Dermis blood vessel endothelial cell (primary cell): ENCODE data around the gene DEUP1. TPM values are rescaled to one million over a fixed set of nuclear protein-coding genes. Genes with fewer than 3 reads are reported as not detected.

ENCODE experiments used
- DNase-seq: peaks from one replicate; pipeline ENCODE4 v3.0.0; 2010
- total RNA-seq: library from RNA; depleted of rRNA; stranded (reverse); fragments of >200 nt; gene quantifications from 2 replicates; pipeline ENCODE4 v1.2.3, GENCODE V29; 2014

The DEUP1 gene
- total RNA-seq, 1 donor from 2014 or later: not detected

DNA sequence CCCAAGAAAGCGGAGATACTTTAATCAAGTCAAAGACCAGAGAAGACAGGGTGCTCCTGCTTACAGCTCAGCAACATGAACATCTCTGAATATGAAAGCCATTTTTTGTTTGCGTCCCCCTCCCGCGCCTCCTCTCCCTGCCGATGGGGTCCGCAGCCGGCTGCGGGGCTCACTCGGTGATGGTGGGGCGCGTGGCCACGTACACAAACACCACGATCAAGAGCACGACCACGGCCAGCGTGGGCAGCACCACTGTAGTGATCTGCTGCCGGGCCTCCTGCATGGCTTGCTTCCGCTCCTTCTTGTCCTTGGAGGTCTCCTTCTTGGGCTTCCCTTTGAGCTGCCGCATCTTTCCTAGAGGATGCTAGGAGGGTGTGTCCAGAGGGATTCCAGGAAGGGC is 148.3 kb downstream of the DEUP1 start:
- DNase-seq: no peak

DNA sequence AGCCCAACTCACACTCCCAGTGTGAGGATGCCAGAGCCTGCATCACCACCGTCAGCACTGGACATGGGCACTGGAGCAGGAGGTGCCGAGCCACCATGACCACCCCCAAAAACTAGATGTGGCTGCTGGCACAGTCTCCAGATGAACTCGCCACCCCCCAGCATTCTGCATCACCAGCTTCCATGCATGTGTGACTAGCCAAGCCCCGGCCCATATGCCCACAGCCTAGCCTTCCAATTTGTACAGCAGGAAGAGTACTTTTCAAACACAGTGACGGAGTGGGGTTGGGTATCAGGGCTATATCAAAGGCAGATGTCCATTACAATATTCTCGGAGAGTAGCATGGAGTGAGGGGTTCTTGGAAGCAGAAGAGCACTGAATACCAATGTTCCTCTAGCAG is 149.7 kb downstream of the DEUP1 start:
- DNase-seq: no peak

DNA sequence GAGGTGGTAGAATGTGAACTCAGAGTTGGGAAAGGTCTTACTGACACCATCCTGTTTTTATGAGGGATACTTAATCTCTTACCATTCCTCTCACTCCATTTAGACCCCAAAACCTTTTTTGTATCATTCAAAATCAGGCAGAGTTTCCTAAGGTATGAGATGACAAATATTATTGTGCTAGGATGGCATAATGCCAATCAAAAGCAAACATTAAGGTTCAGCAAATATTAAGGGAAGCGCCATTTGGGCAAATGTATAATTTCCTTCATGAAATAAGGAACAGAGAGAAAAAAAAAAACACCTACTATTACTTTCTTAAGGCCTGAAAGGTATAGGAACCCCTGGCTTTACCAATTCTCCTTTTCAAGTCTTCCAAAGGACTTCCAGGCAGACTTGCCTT is 150.2 kb downstream of the DEUP1 start:
- DNase-seq: no peak

DNA sequence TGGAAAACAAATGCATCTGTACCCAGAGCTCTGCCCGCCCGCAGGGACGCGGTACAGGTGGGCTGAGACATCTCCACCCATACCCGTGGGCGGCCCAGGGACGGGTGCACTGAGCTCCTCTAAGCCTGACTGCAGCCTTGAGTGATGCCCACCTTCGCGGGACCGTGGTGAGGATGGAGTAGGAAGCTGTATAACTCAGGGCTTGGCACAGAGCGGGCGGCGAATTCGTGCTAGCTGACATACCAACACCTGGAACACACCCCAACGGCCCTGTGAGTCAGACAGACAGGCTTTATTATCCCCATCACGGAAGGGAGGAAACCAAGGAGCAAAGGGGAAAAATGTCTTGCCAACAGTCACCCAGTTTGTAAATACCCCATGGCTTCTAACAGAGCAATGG is 150.7 kb downstream of the DEUP1 start:
- no peak for DNase-seq

DNA sequence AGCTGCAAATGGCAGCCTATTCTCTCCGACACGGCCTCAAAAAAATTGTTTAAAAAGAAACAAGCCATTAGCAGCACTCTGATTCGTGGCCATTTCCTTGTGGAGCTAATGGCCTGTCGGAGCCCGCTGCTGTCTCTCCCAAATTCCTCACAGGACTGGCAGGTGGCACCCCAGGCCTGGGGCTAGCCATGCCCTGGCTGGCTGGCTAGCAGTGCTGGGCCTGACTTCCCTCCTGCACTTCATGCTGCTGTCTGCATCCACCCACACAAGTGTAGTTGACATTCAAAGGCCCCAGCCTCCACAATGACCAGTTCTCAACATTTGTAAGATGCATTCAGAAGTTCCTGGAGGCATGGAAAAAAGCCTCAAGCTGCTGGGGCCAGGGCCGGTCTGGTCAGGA is 151.2 kb downstream of the DEUP1 start:
- no peak for DNase-seq

DNA sequence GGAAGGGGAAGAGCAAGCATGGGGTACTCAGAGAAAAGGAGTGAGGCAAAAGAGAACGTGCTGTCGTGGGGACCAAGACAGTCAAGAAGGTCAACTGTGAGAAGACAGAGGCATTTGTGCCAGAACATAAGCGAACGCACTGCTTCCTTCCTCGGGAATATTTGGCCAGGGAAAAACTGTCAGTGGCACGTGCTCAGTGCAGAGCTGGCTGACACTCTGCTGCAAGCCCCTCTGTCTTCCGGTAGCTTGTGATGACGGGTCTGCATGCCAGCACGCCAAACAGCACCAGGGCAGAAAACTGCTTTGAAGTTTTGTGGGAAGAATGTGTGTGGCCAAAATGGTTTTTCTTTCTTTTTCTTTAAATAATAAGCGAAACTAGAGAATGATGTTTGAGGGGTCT is 152.0 kb downstream of the DEUP1 start:
- no peak for DNase-seq

DNA sequence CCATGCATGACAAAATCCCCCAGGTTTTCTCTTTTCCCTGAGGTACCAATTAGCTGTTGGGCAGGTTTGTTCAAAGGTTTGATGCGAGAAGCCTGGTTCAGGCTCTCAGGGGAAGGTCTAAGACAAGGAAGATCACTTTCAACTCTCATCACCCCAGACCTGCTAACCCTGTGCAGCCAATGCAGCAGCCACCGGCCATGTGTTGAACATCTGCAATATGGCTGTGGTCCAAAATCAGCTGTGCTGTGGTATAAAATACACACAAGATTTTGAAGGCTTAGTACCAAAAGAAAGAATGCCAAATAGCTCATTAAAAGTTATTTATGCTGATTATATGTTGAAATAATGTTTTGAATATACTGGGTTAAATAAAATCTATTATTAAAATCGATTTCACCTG is 154.2 kb downstream of the DEUP1 start:
- no peak for DNase-seq

DNA sequence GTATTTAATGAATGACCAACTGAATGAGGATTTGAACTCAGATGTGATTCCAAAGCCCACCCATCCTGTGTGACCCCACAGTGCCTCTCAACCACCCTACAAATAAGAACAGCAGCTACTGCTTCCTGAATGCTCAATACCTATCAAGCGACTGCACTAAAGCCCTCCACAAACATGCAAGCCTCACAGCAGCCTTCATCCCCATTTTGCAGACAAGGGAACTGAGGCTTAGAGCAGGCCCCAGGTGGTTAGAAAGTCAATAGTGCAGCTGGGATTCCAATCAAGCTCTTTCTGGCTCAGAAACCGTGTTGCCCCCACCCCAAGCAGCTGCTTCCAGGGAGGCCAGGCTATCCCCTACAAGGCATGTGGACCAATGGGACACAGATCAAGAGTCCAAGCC is 155.4 kb downstream of the DEUP1 start:
- no peak for DNase-seq

DNA sequence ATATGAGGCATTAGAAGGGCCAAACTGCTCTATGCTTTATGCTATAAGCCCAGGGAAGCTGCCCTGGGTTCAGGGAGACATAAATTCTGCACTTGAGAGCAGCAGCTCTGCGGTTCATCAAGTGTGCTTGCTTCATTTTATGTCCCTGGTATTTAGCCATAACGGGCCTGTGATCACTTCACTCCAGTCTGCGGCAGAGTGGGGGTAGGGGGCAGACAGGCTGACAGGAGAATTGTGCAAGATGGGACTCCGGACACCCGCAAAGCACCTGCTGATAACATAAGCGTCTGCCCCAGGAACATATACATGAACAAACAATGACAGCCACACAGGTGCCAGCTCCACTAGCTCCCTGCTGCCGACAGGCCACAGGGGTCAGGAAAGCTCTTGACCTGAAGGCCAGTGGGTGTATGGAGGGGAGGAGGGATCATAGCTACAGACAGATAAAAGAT is 156.5 kb downstream of the DEUP1 start:
- no peak for DNase-seq

Other genes with a start within 250 kb of the DEUP1 start
- 6.3 and 11.4 TPM in 2 replicates for gene SLC36A4, start 132.8 kb upstream of the DEUP1 start, total RNA-seq
- gene SMCO4, start 212.6 kb downstream of the DEUP1 start, total RNA-seq: 6.2 and 25.5 TPM in 2 replicates